HAP-1 (cell line): ENCODE data around the gene TOGARAM1.

Experiments used
- DNase-seq, 2 experiments: peaks; one replicate each; pipeline ENCODE4 v3.0.0-alpha.2; 2016 to 2020; ENCODE audit warnings: low spot score in 2 of 2
- H3K27me3 ChIP-seq: fragments of 250-450 bp; sonication (Bioruptor Pico); 2 replicates; pipeline ENCODE4 v1.5.1; 2020; ENCODE audit warnings: low read depth, mild to moderate bottlenecking, moderate library complexity
- H3K36me3 ChIP-seq: fragments of 250-450 bp; sonication (Bioruptor Pico); replicated peaks from 2 replicates; pipeline ENCODE4 v1.5.1; 2020; ENCODE audit warnings: mild to moderate bottlenecking
- H3K4me1 ChIP-seq: fragments of 250-450 bp; sonication (Bioruptor Pico); 2 replicates; pipeline ENCODE4 v1.5.1; 2020; ENCODE audit warnings: mild to moderate bottlenecking
- H3K4me3 ChIP-seq: fragments of 250-450 bp; sonication (Bioruptor Pico); 2 replicates; pipeline ENCODE4 v1.5.1; 2020; ENCODE audit warnings: mild to moderate bottlenecking, moderate library complexity
- H3K9me3 ChIP-seq: fragments of 250-450 bp; sonication (Bioruptor Pico); 2 replicates; pipeline ENCODE4 v1.5.1; 2020; ENCODE audit warnings: mild to moderate bottlenecking, moderate library complexity
- in situ Hi-C: fragments of 300-500 bp; cut with MboI; formaldehyde crosslinking; loops from 3 replicates; pipeline ENCODE4 v1.14.3; 2020; ENCODE audit warnings: low sequenced_read_pairs, inconsistent platforms, mixed read lengths

The TOGARAM1 gene

DNA sequence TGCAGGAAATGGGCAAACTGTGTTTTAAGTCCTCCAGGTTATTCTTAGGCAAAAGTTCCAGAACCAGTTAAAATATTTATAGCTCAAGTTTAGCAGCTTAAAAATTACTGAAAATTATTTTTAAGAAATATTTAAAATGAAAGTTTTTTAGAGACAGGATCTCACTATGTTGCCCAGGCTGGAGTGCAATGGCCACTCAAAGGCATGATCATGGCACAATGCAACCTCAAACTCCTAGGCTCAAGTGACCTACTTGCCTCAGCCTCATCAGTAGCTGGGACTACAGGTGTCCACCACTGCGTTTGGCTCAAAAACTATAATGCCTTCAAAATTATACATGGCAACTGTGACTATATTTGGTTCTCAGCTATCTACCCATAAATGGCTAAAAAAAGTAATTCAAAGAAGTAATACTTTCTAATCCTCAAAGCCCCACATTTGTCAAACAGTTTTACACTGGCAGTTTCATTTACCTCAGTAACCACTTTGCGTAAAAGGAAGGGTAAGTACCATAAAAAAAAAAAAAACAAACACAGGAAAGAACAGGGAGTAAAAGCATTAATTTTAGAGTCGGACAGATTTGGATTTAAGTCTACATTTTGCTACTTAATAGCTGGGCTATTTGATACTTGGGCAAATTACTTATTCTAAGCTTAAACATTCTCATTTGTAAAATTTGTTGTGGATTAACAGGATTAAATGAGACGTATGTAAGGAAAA lies 9.4 kb upstream of the TOGARAM1 start:
- in situ Hi-C loops = no loop called here
- DNase-seq = no peak
- H3K27me3 ChIP-seq = no peaks in the 10 kb centered on the region
- no peaks in the 10 kb centered on the region for H3K36me3 ChIP-seq
- H3K4me3 ChIP-seq = no peak overlapping the region
- no peaks in the 10 kb centered on the region for H3K9me3 ChIP-seq
- no peaks in the 10 kb centered on the region for H3K4me1 ChIP-seq

- in situ Hi-C loops = no loop called here
- Histone ChIP-seq H3K4me1 (peaks cover 8% of the 10 kb centered on the region), H3K36me3 (no peaks in the 10 kb centered on the region), H3K4me3 (no peak overlapping the region), H3K9me3 (no peaks in the 10 kb centered on the region), H3K27me3 (no peaks in the 10 kb centered on the region)
- no peak for DNase-seq
These were observed 7.2 kb upstream of the TOGARAM1 start for GRCh38 chr14:44954750-44955149.

DNA sequence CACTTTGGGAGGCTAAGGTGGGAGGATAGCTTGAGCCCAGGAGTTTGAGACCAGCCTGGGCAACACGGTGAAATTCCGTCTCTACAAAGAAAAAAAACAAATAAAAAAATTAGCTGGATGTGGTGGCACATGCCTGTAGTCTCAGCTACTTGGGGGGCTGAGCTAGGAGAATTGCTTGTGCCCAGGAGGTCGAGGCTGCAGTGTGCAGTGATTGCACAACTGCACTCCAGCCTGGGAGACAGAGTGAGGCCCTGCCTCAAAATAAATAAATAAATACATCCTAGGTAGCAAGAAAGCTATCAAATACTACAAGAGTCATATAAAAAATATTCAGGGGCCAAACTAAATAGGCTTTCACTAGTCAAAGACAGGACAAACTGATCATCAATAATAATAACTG lies 6.5 kb upstream of the TOGARAM1 start:
- in situ Hi-C loops = no loop called here
- H3K36me3 ChIP-seq = no peaks in the 10 kb centered on the region
- no peaks in the 10 kb centered on the region for H3K9me3 ChIP-seq
- H3K27me3 ChIP-seq = no peaks in the 10 kb centered on the region
- H3K4me3 ChIP-seq = no peak overlapping the region
- peaks cover 8% of the 10 kb centered on the region for H3K4me1 ChIP-seq
- DNase-seq = no peak

DNA sequence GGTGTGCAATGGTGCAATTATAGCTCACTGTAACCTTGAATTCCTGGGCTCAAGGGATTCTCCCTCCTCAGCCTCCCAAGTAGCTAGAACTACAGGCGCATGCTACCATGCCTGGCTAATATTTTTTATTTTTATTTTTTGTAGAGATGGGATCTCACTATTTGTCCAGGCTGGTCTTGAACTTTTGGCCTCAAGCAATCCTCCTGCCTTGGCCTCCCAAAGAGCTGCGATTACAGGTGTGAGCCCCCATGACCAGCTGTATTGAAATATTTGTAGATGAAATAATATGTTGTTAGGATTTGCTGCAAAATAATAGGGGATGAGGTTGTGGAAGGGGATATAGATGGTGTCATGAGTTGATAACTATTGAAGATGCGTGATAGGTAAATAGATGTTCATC lies 5.1 kb upstream of the TOGARAM1 start:
- Histone ChIP-seq H3K9me3 (no peaks in the 10 kb centered on the region), H3K4me3 (no peak overlapping the region), H3K36me3 (no peaks in the 10 kb centered on the region), H3K27me3 (no peaks in the 10 kb centered on the region), H3K4me1 (peaks cover 8% of the 10 kb centered on the region)
- in situ Hi-C loops = no loop called here
- DNase-seq = no peak

DNA sequence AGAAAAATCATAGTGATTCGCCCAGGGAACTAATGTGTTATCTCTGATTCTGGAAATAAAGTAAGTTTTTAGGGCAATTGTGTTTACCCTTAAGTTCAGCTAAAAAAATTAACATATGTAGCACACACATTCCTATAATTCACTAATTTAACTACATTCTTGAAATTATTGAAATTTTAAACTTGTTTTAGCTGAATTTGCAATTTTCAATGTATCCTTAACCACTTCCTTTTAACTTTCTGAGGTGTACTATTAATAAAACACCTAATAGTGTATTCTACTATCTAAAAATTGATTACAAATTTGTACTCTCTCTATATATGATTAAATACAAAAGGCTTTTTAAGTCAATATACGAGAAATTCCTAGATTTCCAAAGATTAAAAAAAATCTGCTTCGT lies 2.5 kb upstream of the TOGARAM1 start:
- in situ Hi-C loops = no loop called here
- Histone ChIP-seq H3K4me1 (peaks cover 8% of the 10 kb centered on the region), H3K4me3 (peak overlapping the region; percentile 86)

GRCh38 chr14:44960146-44960545 lies 1.8 kb upstream of the TOGARAM1 start:
- Histone ChIP-seq H3K27me3 (no peaks in the 10 kb centered on the region), H3K9me3 (no peaks in the 10 kb centered on the region), H3K4me1 (peaks cover 8% of the 10 kb centered on the region), H3K36me3 (no peaks in the 10 kb centered on the region), H3K4me3 (peak overlapping the region; percentile 86)
- no peak for DNase-seq
- in situ Hi-C loops = no loop called here

More for the DNA sequence above, 2.5 kb upstream of the TOGARAM1 start:
- Histone ChIP-seq H3K36me3 (no peaks in the 10 kb centered on the region), H3K9me3 (no peaks in the 10 kb centered on the region), H3K27me3 (no peaks in the 10 kb centered on the region)
- DNase-seq = no peak

- H3K4me3 ChIP-seq = peak overlapping the region; percentile 86
- H3K4me1 ChIP-seq = peaks cover 8% of the 10 kb centered on the region
- H3K27me3 ChIP-seq = no peaks in the 10 kb centered on the region
- H3K36me3 ChIP-seq = no peaks in the 10 kb centered on the region
- DNase-seq = no peak
- H3K9me3 ChIP-seq = no peaks in the 10 kb centered on the region
- in situ Hi-C loops = no loop called here
These were observed 1.3 kb upstream of the TOGARAM1 start for GRCh38 chr14:44960646-44961045.

GRCh38 chr14:44961151-44961553 lies 838 bp upstream of the TOGARAM1 start:
- in situ Hi-C loops = no loop called here
- H3K4me3 ChIP-seq = peak overlapping the region; percentile 86
- H3K9me3 ChIP-seq = no peaks in the 10 kb centered on the region
- H3K4me1 ChIP-seq = peaks cover 8% of the 10 kb centered on the region
- peak; percentile 70 to 75 for DNase-seq
- no peaks in the 10 kb centered on the region for H3K36me3 ChIP-seq
- H3K27me3 ChIP-seq = no peaks in the 10 kb centered on the region

DNA sequence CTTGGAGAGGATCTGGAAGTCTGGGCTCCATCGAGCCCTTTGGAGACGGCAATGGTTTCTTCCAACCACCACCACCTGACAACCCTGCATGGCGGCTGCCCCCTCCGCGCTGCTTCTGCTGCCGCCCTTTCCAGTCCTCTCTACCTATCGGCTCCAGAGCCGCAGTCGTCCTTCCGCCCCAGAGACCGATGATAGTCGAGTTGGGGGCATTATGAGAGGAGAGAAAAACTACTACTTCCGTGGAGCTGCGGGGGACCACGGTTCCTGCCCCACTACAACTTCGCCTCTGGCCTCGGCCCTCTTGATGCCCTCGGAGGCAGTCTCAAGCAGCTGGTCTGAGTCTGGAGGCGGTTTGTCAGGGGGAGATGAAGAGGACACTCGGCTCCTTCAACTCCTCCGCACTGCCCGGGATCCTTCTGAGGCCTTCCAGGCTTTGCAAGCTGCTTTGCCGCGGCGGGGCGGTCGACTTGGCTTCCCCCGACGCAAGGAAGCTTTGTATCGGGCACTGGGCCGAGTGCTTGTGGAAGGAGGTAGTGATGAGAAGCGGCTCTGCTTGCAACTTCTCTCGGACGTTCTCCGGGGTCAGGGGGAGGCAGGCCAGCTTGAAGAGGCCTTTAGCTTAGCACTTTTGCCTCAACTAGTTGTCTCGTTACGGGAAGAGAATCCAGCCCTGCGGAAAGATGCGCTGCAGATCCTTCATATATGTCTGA lies 499 bp downstream of the TOGARAM1 start:
- peaks cover 12% of the 10 kb centered on the region for H3K4me1 ChIP-seq
- no peaks in the 10 kb centered on the region for H3K27me3 ChIP-seq
- H3K9me3 ChIP-seq = no peaks in the 10 kb centered on the region
- H3K4me3 ChIP-seq = peak overlapping the region; percentile 86
- H3K36me3 ChIP-seq = no peaks in the 10 kb centered on the region
- peak in 1 of 2 experiments; percentile 39 for DNase-seq
- in situ Hi-C loops = no loop called here

- Histone ChIP-seq H3K9me3 (no peaks in the 10 kb centered on the region), H3K27me3 (no peaks in the 10 kb centered on the region), H3K36me3 (no peaks in the 10 kb centered on the region), H3K4me1 (peaks cover 12% of the 10 kb centered on the region), H3K4me3 (peak overlapping the region; percentile 86)
- in situ Hi-C loops = no loop called here
- no peak for DNase-seq
These were observed 1.1 kb downstream of the TOGARAM1 start for GRCh38 chr14:44963044-44963528.

- Histone ChIP-seq H3K4me1 (peaks cover 8% of the 10 kb centered on the region), H3K9me3 (no peaks in the 10 kb centered on the region; the same call in 1 of the 2 replicates), H3K4me3 (peak overlapping the region; percentile 86), H3K27me3 (no peaks in the 10 kb centered on the region), H3K36me3 (no peaks in the 10 kb centered on the region)
- DNase-seq = peak in 1 of 2 experiments; percentile 26
- in situ Hi-C loops = no loop called here
These were observed 1.9 kb downstream of the TOGARAM1 start for GRCh38 chr14:44963775-44964380.

DNA sequence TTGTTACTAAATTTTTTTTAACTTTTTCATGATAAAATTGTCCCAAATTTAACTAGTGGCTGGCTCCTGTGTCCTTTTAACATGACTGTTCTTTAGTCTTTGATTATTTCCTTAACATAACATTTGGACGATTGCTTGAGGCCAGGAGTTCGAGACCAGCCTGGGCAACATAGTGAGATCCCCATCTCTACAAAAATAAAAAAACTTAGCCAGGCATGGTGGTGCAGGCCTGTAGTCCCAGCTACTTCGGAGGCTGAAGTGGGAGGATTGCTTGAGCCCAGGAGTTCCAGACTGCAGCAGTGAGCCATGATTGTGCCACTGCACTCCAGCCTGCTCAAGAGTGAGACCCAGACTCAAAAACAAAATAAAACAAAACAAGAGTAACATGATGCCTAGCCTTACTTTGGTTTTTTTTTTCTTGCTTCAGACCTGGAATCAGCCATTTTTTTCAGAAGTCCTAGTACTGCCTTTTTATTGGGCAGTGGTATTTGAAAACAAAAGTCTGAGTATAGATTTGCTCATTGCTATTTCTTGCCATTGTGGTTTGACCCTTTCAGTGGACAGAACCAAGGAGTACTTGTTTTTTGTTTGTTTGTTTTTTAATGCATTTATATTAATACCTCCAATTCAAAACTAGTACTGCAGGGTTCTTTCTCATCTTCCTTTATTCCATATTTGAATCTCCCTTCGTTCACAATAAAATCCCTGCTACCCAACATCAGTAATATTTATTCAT lies 4.8 kb downstream of the TOGARAM1 start:
- in situ Hi-C loops = no loop called here
- no peaks in the 10 kb centered on the region for H3K27me3 ChIP-seq
- peak overlapping the region; percentile 86 for H3K4me3 ChIP-seq
- H3K4me1 ChIP-seq = peaks cover 3% of the 10 kb centered on the region; the same call in 1 of the 2 replicates
- no peak for DNase-seq
- H3K9me3 ChIP-seq = no peaks in the 10 kb centered on the region; the same call in 1 of the 2 replicates
- peaks cover 6% of the 10 kb centered on the region for H3K36me3 ChIP-seq

GRCh38 chr14:44968714-44969113 lies 6.7 kb downstream of the TOGARAM1 start:
- peaks cover 3% of the 10 kb centered on the region; the same call in 1 of the 2 replicates for H3K4me1 ChIP-seq
- DNase-seq = no peak
- peaks cover 6% of the 10 kb centered on the region for H3K36me3 ChIP-seq
- no peak overlapping the region for H3K4me3 ChIP-seq
- H3K27me3 ChIP-seq = no peaks in the 10 kb centered on the region
- H3K9me3 ChIP-seq = no peaks in the 10 kb centered on the region; the same call in 1 of the 2 replicates
- in situ Hi-C loops = no loop called here
